Activated T-helper 1 cell treated with Interleukin-2 at 50 U/mL for 16 hours (primary cell): ENCODE results near the gene GJB5.
"Not testable (repeated sequence)": the region's sequence is repeated elsewhere in the genome, so short reads cannot be mapped to it uniquely, and the experiment has no call there.

Experiments
- DNase-seq: peaks from one replicate; pipeline ENCODE4 v3.0.0-alpha.2; 2020; ENCODE audit warnings: low read depth

The GJB5 gene

GRCh38 chr1:34754964-34755637 lies at the start of gene GJB5:
Gene GJB5 (plus strand): TSS chr1:34755047. CDS start chr1:34757331, 2,284 bp downstream.
- DNase-seq: no peak

DNA sequence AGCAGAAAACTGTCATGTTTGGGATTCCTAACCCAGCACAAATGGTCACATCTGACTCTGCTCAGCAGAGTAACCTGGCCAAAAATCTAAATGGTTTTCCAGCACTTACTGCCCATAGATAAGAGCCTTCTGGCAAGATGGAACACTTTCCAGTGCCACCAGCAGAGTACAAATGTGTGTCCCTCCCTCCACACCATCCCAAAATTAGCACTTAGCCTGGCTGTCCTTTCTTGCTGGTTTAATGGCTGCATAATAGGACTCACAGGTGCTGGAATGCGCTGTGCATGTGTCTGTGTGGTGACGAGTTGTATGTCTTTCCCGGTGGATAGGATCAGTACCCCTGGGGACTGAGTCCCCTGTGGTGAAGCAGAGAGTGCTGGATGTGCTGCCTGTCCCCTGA lies 49.8 kb upstream of the GJB5 start:
- no peak for DNase-seq

- DNase-seq: no peak
These were observed 46.7 kb upstream of the GJB5 start for GRCh38 chr1:34708106-34708505.

DNA sequence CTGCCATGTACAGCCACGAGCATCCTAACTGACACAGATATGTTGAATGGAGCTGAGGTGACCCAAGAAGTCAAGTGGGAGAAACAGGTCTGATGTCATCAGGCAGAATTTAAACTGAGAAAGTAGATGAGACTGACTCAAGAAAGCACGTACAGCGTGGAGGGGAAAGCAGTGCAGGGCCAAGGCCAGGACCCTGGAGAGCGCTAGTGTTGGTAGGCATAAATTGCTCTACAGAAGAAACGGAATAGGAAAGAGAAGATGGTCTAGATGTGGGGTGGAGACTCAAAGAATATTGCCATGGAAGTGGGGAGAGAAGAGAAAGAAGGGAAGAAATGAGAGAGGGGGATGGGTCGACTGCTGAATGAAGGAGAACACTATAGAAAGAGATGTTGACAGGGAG lies 45.3 kb upstream of the GJB5 start:
- no peak for DNase-seq

- DNase-seq: no peak
These were observed 44.0 kb upstream of the GJB5 start for GRCh38 chr1:34710812-34711211.

GRCh38 chr1:34711485-34711884 lies 43.4 kb upstream of the GJB5 start:
- no peak for DNase-seq

GRCh38 chr1:34712007-34712688 lies 42.7 kb upstream of the GJB5 start:
- DNase-seq: no peak

- no peak for DNase-seq
These were observed 41.4 kb upstream of the GJB5 start for GRCh38 chr1:34713443-34713842.

DNA sequence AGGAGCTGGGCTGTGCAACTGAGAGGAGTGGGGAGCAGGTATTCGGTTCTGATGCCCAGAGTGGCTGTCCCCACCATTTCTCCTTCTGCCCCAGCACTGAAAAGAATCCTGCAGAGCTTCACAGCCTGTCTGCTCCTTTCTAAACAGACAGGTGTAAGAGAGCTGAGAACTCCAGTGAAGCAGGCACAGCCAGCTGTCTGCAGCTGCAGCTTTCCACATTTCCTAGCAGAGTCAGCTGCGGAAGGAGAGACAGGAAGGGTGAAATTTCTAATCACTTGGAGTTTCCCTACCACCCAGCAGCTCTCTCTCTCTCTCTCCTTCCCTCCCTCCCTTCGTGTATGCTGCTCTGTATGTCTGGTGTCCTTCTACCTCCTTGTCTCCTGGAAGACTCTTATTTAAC lies 40.5 kb upstream of the GJB5 start:
- no peak for DNase-seq

DNA sequence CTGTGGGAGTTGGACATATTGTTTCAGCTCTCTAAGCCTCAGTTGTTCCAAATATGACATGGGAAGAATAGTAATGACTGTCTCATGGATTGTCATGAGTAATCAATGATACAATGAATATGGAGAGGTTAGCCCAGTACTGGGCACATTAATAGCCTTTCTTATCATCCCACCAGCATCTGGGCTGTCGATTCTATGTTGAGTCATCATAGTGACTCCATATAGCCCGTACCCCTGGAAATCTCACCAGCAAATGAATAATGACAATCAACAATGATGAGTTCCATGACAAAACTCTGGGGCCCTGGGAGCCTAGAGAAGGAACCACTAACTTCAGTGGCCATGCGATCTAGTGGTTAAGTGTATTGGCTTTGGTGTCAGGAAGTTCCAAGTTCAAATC lies 39.7 kb upstream of the GJB5 start:
- no peak for DNase-seq

GRCh38 chr1:34721241-34721640 lies 33.6 kb upstream of the GJB5 start:
- DNase-seq: no peak

DNA sequence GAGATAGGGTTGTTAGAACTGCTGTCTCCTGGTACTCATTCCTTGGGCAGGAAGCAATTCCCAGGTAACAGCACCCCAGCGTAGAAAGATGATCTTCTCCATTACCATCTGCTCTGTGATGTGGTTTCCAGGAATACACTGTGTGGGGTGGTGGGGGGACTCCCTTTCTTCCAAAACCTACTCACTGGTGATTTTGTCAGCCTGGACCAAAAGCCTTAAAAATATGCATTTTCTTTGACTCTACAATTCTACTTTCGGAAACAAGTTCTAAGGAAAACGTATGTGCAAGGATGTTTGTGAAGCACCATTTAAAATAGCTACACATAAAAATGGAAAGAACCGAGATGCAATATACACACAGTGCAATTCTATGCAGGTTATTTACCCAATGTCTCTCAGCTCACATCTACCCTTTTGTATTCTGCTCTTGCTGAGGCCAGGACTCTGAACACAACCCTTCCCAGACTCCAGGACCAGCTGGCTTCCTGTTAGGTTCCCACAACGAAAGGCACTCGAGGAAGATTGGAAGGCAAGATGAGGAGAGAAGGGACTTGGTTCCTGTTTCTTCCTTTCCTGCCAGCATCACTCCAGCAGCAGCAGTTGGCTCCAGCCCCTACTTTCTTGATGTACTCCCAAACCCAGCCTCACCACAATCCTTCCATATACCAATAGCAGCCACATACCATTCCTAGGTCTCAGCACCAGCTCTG lies 33.0 kb upstream of the GJB5 start:
- no peak for DNase-seq

- DNase-seq: no peak
These were observed 28.0 kb upstream of the GJB5 start for GRCh38 chr1:34726861-34727260.

GRCh38 chr1:34730485-34730884 lies 24.4 kb upstream of the GJB5 start:
- no peak for DNase-seq

DNA sequence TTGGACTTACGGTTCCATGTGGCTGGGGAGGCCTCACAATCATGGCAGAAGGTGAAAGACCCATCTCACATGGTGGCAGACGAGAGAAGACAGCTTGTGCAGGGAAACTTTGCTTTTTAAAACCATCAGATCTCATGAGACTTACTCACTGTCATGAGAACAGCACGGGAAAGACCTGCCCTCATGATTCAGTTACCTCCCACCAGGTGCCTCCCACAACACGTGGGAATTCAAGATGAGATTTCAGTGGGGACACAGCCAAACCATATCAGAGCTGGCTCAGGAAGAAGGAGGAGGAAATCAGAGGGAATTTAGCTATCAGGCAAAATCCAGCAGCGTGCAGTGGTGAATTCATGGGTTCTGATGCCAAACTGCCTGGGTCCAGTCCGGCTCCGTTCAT lies 22.0 kb upstream of the GJB5 start:
- DNase-seq: not testable (repeated sequence)

DNA sequence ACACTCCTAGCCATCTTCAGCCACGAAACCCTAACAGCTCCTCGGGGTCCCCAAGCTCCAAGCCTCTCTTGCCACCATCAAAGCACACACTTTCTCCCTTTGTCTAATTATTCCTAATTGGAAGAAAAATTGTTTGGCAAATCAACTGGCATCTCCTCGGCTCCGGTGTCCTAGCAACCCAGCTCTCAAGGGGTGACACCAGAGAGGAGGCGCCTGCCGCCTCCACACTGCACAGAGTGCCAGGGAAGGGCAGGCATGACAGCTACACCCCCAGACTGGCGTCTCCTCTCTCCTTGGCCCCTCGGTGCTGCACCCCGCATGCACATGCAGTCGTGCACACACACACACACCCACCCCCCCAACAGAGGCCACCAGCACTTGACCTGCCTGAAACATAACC lies 18.2 kb upstream of the GJB5 start:
- DNase-seq: no peak

GRCh38 chr1:34737236-34737635 lies 17.6 kb upstream of the GJB5 start:
- not testable (repeated sequence) for DNase-seq

DNA sequence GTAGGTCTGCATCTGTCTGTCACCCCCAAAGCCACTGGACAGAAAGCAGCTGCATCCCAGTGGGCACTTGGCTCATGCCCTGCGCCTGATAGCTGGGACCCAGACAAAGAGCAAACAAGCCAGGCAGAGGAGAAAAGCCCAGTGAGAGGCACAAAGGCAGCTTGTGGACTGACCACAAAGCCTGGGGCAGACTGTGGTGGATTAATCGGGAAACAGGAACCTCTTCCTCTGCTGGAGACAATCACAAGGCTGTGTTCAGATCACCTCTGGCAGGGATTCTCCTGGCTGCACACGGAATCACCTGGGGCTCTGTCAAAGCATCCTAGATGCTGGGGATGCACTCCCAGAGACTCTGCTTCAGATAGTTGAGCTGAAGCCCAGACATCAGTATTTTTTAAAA lies 15.2 kb upstream of the GJB5 start:
- no peak for DNase-seq

GRCh38 chr1:34740161-34740868 lies 14.5 kb upstream of the GJB5 start:
- DNase-seq: no peak

GRCh38 chr1:34742667-34743270 lies 12.1 kb upstream of the GJB5 start:
- peak; percentile 64 for DNase-seq

DNA sequence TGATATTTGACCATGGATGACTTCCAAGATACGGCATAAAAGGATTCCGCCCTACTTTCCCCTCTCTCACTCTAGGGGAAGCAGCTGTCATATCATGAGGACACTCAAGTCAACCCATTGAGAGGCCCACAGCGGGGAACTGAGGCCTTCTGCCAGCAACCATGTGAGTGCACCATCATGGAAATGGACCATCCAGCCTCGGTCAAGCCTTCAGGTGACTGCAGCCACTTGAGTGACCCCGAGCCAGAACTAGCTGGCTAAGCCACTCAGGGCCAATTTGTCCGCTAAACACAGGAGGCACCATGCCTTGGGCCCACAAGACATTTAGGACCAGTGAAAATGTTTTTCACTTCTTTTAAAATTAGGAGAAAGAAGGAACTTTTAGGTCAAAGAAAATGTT lies 11.1 kb upstream of the GJB5 start:
- DNase-seq: no peak

DNA sequence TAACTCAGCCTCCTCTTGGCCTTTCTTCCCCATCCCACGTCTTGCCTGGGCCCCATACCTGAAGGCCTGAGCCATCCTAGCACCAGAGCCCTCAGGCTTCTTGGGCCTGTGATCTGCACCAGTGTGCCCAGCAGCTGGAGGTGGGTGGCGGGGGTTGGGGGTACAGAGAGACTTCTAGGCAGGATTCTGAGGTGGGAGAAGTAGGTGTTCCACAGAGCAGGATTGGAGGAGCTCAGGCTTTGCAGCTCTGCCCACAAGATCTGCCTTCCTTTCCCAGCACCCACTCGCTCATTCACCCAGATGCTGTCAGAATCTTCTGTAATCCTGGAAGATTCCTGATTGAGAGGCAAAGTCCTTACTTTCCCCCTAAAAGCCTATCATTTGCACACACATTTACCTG lies 10.0 kb upstream of the GJB5 start:
- DNase-seq: no peak
